ENCODE data around the gene BAX.

Gene BAX

DNA sequence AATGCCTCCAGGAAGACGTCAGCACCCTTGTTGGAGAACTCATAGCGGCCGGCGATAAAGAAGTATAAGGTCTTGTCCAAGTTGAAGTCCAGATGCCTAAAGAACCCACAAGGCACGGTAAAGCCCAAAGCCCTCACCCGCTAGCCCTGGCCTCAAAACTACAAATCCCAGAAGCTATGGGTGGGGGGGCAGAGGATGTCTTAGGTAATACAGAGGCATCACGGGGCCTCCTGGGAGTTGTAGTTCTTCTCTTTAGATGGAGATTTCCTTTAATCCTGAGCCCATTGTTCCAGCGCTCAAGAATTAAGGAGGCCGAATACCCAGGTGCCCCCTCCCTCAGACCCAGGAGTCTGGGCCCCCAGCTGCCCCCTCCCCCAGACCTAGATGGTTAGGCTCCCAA is 27.6 kb downstream of the BAX start:
- DNase-seq = no peak

DNA sequence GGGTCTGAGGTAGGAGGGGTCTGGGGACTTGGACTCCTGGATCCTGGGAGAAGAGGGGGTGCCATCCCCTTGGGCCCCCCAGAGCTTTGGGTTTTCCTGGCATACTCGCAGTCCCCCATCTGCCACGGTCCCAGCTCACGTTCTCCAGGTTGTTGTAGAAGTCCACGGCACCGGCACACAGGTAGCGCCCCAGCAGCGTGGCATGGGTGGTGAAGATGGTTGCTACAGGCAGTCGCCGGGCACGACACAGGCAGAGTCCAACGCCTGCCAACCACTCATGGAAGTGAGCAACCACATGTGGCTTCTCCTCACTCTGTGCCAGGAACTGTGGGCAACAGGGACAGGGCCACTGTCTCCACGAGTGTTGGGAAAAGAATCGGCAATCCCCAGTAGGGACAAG is 31.0 kb downstream of the BAX start:
- DNase-seq = no peak

GRCh38 chr19:48986211-48986610 is 31.5 kb downstream of the BAX start:
- DNase-seq = no peak

DNA sequence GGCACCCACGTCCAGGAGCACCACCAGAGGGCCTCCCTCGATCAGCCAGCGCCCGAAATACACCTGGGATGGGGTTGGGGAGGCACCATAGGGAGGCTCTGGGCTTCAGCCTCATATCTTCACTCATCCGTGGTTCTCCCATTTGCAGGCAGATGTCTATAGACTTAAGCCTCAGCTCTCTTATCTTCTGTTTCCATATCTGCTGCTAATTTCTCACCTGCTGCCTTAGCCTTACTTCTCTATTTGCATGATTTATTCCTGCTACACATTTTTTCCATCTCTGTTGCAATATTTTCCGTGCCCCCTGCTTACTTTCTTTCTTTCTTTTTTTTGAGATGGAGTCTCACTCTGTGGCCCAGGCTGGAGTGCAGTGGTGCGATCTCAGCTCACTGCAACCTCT is 32.6 kb downstream of the BAX start:
- no peak for DNase-seq

- DNase-seq = no peak
These were observed 33.6 kb downstream of the BAX start for GRCh38 chr19:48988286-48988685.

GRCh38 chr19:48988860-48989259 is 34.2 kb downstream of the BAX start:
- DNase-seq = no peak

GRCh38 chr19:48989701-48990291 is 35.1 kb downstream of the BAX start:
- DNase-seq = peak in 21 of 51 donors; percentile 5 to 59 (median 34)

- no peak for DNase-seq
These were observed 35.7 kb downstream of the BAX start for GRCh38 chr19:48990400-48990799.

- no peak for DNase-seq
These were observed 36.4 kb downstream of the BAX start for GRCh38 chr19:48991011-48991609.

DNA sequence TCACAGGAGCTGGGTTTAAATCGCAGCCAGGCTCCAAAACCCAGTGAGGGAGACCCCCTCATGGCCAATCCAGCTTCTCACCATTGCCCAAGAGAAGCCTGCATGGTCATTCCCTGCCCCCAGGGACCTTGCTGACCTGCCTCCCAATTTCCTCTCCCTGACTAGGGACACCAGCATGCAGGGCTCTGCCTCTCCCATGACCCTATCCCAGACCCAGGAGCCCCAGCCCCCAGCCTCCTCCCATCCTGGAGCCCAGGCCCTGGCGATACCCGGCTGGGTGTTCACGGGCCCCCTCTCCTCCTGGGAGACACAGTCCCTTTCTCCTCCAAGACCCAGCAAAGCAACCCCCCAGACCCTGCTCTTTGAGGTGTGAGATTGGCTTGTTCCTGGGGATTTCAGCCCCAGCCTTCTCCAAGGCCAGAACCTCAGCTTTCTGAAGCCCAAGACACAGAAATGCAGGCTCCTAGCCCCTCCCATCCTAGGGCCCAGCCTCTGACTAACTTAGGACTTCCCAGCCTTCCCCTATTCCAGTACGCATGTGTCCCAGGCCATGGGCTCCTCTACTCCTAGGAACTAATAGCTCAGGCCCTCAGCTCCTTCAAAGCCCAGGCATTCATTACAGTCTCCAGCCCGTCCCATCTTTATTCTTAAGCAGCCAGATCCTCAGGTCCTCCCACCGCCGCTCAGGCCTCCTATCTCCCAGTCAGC is 37.4 kb downstream of the BAX start:
- DNase-seq = peak in 12 of 51 donors; percentile 3 to 44 (median 28)

GRCh38 chr19:48992581-48993174 is 38.0 kb downstream of the BAX start:
- peak in 18 of 51 donors; percentile 11 to 72 (median 45) for DNase-seq

DNA sequence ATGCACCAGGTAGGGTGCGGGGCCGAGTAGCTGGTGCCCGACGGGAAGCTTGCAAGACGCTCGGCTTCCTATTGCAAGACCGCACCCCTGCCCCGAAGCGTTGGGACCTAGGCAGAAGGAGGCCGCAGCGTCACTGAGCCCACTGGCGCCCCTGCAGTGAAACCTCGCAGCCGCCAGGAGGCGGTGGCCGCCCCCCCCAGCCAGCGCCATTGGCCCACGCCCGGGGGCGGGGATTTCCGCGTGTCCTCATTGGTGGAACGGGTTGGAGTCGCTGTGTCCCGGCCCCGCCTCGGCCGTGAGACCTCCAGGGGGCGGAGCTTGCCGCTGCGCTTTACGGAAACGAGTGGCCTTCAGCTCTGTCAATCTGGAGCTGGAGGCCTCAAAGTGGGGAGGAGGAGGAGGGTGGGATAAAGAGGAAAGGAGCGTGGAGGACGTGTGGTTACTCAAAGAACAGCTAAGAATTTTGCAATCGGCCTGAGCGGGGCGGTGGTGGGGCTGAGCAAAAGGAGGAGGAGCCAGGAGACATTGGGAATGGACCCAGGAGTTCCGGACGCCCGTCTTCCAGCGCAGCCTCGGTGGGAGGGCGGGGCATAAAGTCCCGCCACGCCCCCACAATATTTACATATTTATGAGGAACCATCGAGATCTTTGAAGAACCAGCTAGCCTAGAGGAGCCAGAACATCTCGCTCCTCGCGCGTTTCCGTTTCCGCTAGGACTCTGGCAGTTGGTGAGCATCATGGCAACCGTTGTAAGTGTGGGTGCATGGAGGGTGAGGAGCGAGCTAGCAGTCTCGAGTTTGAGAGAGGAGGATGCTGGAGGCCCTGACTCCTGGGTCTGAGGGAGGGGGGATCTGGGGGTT is 38.7 kb downstream of the BAX start, which contains the start of the genes GYS1 and RUVBL2:
TSS of gene GYS1 (minus strand) at position 135 of the 860 bp plus-strand sequence. CDS start 197 bp downstream, outside the sequence.
TSS of gene RUVBL2 (plus strand) at position 713 of the 860 bp plus-strand sequence. CDS start at position 738, 25 bp downstream.
- DNase-seq = peak; percentile 79 to 100 (median 98)

DNA sequence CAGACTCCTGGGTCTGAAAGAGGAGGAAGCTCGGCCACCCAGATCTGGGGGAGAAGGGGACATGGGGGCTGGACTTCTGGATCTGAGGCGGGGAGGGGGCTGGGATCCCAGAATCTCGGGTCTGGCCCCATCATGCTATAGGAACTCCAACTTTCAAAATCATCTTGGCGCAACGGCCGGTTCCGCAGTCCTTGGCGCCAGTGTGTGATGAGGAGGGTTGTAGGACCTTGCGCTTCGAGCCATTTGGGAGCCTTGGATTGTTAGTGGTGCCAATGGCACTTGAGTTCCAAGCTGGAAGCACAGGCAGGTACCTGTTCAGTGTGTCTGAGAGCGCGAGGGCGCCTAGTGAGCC is 39.3 kb downstream of the BAX start:
- DNase-seq = no peak

- no peak for DNase-seq
These were observed 43.3 kb downstream of the BAX start for GRCh38 chr19:48997972-48998371.

- DNase-seq = peak in 9 of 51 donors; percentile 4 to 29 (median 11)
These were observed 45.0 kb downstream of the BAX start for GRCh38 chr19:48999481-49000325.

DNA sequence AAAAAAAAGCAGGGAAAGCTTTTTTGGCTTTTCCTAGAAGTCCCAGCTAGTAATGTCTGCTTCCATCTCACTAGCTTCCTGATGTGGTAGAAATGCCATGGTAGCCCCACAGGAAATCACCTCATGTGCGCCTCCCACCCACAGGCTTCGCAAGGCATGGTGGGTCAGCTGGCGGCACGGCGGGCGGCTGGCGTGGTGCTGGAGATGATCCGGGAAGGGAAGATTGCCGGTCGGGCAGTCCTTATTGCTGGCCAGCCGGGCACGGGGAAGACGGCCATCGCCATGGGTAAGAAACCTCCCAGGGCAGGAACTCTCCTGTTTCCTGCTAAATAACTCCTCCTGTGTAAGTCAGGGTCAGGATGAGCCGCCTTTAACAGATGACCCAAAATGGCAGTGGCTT is 49.5 kb downstream of the BAX start:
- DNase-seq = no peak

DNA sequence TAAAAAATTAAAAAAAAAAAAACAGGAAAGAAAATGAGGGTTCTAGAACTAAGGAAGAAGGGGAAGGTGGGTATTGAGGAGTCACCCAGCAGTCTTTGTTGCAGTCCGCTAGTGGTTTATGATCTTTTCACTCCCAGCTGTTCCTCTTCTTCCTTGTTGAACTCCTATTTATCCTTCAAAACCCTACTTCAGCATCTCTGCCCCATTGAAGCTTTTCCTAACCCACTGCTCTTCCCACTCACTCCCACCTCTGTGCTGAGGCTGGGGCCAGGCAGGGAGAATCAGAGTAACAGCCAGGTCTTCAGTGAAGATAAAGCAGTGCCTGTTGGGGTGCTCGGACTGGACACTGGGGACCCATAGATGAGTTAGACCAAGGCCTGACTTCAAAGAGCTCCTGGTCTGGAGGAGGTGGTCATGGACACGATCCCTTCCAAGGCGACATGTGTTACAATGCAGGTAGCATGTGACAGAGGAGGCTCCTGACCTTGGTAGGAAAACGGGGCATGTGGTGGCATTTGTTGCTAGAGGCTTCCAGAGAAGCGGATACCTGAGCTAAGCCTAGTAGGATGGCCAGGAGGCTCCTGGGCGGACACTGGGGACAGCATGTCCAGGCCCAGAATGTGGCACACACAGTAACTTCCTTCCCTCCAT is 50.4 kb downstream of the BAX start:
- DNase-seq = no peak

DNA sequence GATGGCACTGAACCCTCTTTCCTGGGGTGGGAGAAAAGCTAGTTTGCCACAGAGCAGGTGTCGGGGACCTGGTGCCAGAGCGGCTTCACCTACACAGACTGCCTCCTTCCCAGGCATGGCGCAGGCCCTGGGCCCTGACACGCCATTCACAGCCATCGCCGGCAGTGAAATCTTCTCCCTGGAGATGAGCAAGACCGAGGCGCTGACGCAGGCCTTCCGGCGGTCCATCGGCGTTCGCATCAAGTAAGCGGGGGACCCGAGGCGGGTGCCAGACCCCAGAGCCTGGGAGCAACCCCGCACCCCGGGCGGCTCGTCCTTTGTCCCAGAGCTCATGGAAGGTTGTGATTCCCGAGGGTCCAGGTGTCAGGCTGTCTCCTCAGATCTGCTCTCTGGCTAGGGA is 52.2 kb downstream of the BAX start:
- no peak for DNase-seq

- DNase-seq = no peak
These were observed 55.2 kb downstream of the BAX start for GRCh38 chr19:49009828-49010227.

- no peak for DNase-seq
These were observed 55.8 kb downstream of the BAX start for GRCh38 chr19:49010453-49010852.

Data from hypothalamus (tissue), 51 donors.